Parathyroid adenoma (tissue), 2 donors: ENCODE measurements around the gene LRCH1.

ENCODE experiments used
- H2AFZ ChIP-seq: fragments of 300-600 bp; sonication (generic); one replicate; pipeline ENCODE4 v1.7.0; 2017; ENCODE audit warnings: antibody characterized with exemption, mild to moderate bottlenecking
- H3K27ac ChIP-seq: fragments of 300-600 bp; sonication (generic); one replicate; pipeline ENCODE4 v1.7.0; 2017
- H3K27me3 ChIP-seq: fragments of 300-600 bp; sonication (generic); one replicate; pipeline ENCODE4 v1.7.0; 2017; ENCODE audit warnings: low read length; ENCODE audit not compliant: control insufficient read depth, insufficient read depth
- H3K36me3 ChIP-seq: fragments of 300-600 bp; sonication (generic); one replicate; pipeline ENCODE4 v1.7.0; 2017; ENCODE audit warnings: low read length; ENCODE audit not compliant: control insufficient read depth, insufficient read depth
- H3K4me1 ChIP-seq: fragments of 300-600 bp; sonication (generic); one replicate; pipeline ENCODE4 v1.7.0; 2017; ENCODE audit warnings: control low read depth
- H3K4me2 ChIP-seq: fragments of 300-600 bp; sonication (generic); one replicate; pipeline ENCODE4 v1.7.0; 2017; ENCODE audit warnings: low read length
- H3K4me3 ChIP-seq: fragments of 300-600 bp; sonication (generic); one replicate; pipeline ENCODE4 v1.7.0; 2017; ENCODE audit warnings: low read depth, low read length
- H3K79me2 ChIP-seq: fragments of 300-600 bp; sonication (generic); one replicate; pipeline ENCODE4 v1.7.0; 2017; ENCODE audit warnings: control low read depth
- H3K9ac ChIP-seq: fragments of 300-600 bp; sonication (generic); one replicate; pipeline ENCODE4 v1.7.0; 2017; ENCODE audit warnings: mild to moderate bottlenecking
- H3K9me3 ChIP-seq: fragments of 300-600 bp; sonication (generic); one replicate; pipeline ENCODE4 v1.7.0; 2017; ENCODE audit warnings: low read length; ENCODE audit not compliant: control insufficient read depth
- CTCF ChIP-seq: fragments of 300-600 bp; sonication (generic); IDR thresholded peaks from one replicate; pipeline ENCODE4 v1.7.0; 2017; ENCODE audit warnings: antibody characterized with exemption, mild to moderate bottlenecking
- donor health status: primary hyperparathyroidism.

Gene LRCH1

GRCh38 chr13:46627462-46627861 lies 74.5 kb downstream of the LRCH1 start:
- Histone ChIP-seq H3K79me2 (peaks cover 12% of the 10 kb centered on the region), H3K36me3 (no peaks in the 10 kb centered on the region), H3K4me1 (peaks cover 14% of the 10 kb centered on the region), H3K9ac (no peak overlapping the region), H3K4me2 (no peak overlapping the region), H3K27ac (no peak overlapping the region), H2AFZ (no peak overlapping the region), H3K9me3 (no peaks in the 10 kb centered on the region), H3K27me3 (no peaks in the 10 kb centered on the region), H3K4me3 (no peak overlapping the region)
- no peak for TF ChIP-seq CTCF

GRCh38 chr13:46628622-46629365 lies 75.8 kb downstream of the LRCH1 start:
- Histone ChIP-seq H3K27me3 (no peaks in the 10 kb centered on the region), H3K36me3 (no peaks in the 10 kb centered on the region), H3K9me3 (no peaks in the 10 kb centered on the region), H2AFZ (no peak overlapping the region), H3K4me1 (peaks cover 8% of the 10 kb centered on the region), H3K4me2 (no peak overlapping the region), H3K27ac (no peak overlapping the region), H3K4me3 (no peak overlapping the region), H3K9ac (no peak overlapping the region), H3K79me2 (peaks cover 12% of the 10 kb centered on the region)
- TF ChIP-seq CTCF: no peak

GRCh38 chr13:46629811-46630413 lies 76.9 kb downstream of the LRCH1 start:
- Histone ChIP-seq H3K4me1 (peaks cover 8% of the 10 kb centered on the region), H3K36me3 (no peaks in the 10 kb centered on the region), H3K27ac (no peak overlapping the region), H3K79me2 (peaks cover 11% of the 10 kb centered on the region), H3K4me3 (no peak overlapping the region), H3K9me3 (no peaks in the 10 kb centered on the region), H3K4me2 (no peak overlapping the region), H3K9ac (no peak overlapping the region), H3K27me3 (no peaks in the 10 kb centered on the region), H2AFZ (no peak overlapping the region)
- no peak for TF ChIP-seq CTCF

- no peak for TF ChIP-seq CTCF
- H3K9me3 ChIP-seq: no peaks in the 10 kb centered on the region
- H3K27me3 ChIP-seq: no peaks in the 10 kb centered on the region
- H3K4me3 ChIP-seq: no peak overlapping the region
- no peak overlapping the region for H3K27ac ChIP-seq
- no peak overlapping the region for H3K9ac ChIP-seq
- peaks cover 6% of the 10 kb centered on the region for H3K79me2 ChIP-seq
- no peaks in the 10 kb centered on the region for H3K36me3 ChIP-seq
- H3K4me2 ChIP-seq: no peak overlapping the region
- peaks cover 8% of the 10 kb centered on the region for H3K4me1 ChIP-seq
- H2AFZ ChIP-seq: no peak overlapping the region
These were observed 77.6 kb downstream of the LRCH1 start for GRCh38 chr13:46630431-46631178.
